Naive thymus-derived CD8-positive, alpha-beta T cell (primary cell): ENCODE measurements around the gene MYO5B. TPM values are rescaled to one million over a fixed set of nuclear protein-coding genes. Genes with fewer than 3 reads are reported as not detected.

ENCODE experiments used
- ATAC-seq, 2 donors: fragments of 150-1000 bp; cut with Tn5 transposase in 1 of 2; sonication (Bioruptor Pico), chemical (Tn5 transposase) in 1 of 2; 1 replicate in 1 of 2; 2 replicates in 1 of 2; pipeline ENCODE4 v1.10.0; 2021; ENCODE audit warnings: mild to moderate bottlenecking in 2 of 2, moderate library complexity in 2 of 2
- POLR2A ChIA-PET: fragments of 350-600 bp; sonication (Branson Sonifier 250); formaldehyde crosslinking; loops from one replicate; lab custom pipeline; 2021; ENCODE audit warnings: antibody characterized with exemption; lab: Charles Lee
- DNase-seq, 10 donors: peaks; one replicate each; pipeline versions ENCODE4 v3.0.0 to v3.0.0-alpha.2; 2020 to 2022
- H3K27ac Mint-ChIP-seq, 10 donors: one replicate each; pipeline ENCODE4 v1.8.0; 2020 to 2022; ENCODE audit warnings: mild to moderate bottlenecking in 10 of 10, mixed read lengths in 10 of 10, moderate library complexity in 4 of 10, inconsistent platforms in 1 of 10
- H3K27me3 Mint-ChIP-seq, 5 donors: one replicate each; pipeline ENCODE4 v1.8.0; 2021 to 2022; ENCODE audit warnings: mixed read lengths in 5 of 5
- H3K36me3 Mint-ChIP-seq, 3 donors: one replicate each; pipeline ENCODE4 v1.8.0; 2020 to 2022; ENCODE audit warnings: mixed read lengths in 3 of 3, mild to moderate bottlenecking in 2 of 3, inconsistent platforms in 1 of 3
- H3K4me1 Mint-ChIP-seq, 4 donors: one replicate each; pipeline ENCODE4 v1.8.0; 2021 to 2022; ENCODE audit warnings: mixed read lengths in 4 of 4
- H3K4me3 Mint-ChIP-seq, 10 donors: one replicate each; pipeline ENCODE4 v1.8.0; 2020 to 2022; ENCODE audit warnings: mild to moderate bottlenecking in 10 of 10, mixed read lengths in 10 of 10, moderate library complexity in 6 of 10, inconsistent platforms in 1 of 10
- H3K9me3 Mint-ChIP-seq, 9 donors: one replicate each; pipeline ENCODE4 v1.8.0; 2020 to 2022; ENCODE audit warnings: mixed read lengths in 9 of 9, mild to moderate bottlenecking in 3 of 9, inconsistent platforms in 1 of 9, moderate library complexity in 1 of 9
- polyA plus RNA-seq, 3 donors: library from polyadenylated mRNA; unstranded; fragments of 300-500 nt; fragmentation: Illumina TruSeq; gene quantifications; one replicate each; pipeline ENCODE4 v1.2.3, GENCODE V29; 2021
- total RNA-seq, 8 experiments: library from RNA in 2 of 8; stranded (reverse) in 2 of 8; gene quantifications; one replicate each; pipeline ENCODE4 v1.2.3 and lab custom pipeline; 2021 to 2026

MYO5B gene
- total and polyA plus RNA-seq, 5 experiments from 2014 or later: 0.03 TPM; not detected in 4

DNA sequence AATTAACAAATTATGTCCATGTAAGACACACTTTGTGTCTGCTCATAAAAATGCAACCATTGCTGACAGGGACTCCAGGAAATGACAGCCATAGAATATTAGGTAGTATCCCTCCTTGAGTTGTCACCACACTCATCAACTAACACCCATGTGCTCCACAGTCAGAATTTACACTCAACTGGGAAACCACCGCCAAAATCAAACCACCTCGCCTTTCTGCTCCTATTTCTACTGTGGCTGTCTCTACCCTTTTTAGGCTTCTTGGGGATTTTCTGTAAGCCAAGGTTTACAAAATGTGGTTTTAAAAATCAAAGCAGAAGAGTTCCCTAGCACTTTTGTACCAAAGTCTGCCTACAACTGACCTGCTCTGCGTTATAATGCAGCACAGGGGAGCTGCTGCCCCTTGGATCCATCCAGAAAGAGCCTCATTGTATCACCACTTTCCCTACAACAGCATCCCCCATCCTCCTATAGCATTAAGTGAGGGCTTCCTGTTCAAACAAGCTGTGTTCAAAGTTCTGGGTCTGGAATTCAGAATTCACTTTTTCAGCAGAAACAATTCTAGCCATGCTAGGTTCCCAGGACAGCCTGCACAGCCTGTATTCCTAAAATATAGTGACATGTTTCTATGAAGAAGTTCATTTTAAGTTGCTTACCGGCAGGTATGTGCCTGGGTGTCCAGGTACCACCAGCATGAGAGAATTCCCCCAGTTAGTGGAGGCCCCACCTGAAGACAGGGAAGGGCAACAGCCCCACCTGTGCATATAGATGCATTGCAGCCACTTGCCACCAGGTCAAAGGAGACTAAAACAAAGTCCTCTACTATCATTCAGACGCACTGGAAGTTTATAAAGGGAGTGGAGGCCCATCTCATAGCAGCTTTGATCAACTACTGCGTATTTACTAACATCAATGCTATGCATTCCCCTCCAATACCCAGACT, 104.3 kb downstream of the MYO5B start:
- no peak for DNase-seq
- Mint-ChIP-seq H3K9me3 (no peaks in the 10 kb centered on the region), H3K27me3 (peaks cover 5 to 22% (median 14%) of the 10 kb centered on the region in 5 donors), H3K27ac (no peak overlapping the region), H3K4me3 (no peak overlapping the region), H3K4me1 (no peaks in the 10 kb centered on the region), H3K36me3 (no peaks in the 10 kb centered on the region)
- no peak for ATAC-seq
- POLR2A ChIA-PET: no interaction called here

GRCh38 chr18:50089702-50090101, 105.2 kb downstream of the MYO5B start:
- DNase-seq (no peak), ATAC-seq (no peak)
- no peak overlapping the region for H3K4me3 Mint-ChIP-seq
- no peaks in the 10 kb centered on the region for H3K9me3 Mint-ChIP-seq
- H3K4me1 Mint-ChIP-seq: no peaks in the 10 kb centered on the region
- H3K36me3 Mint-ChIP-seq: no peaks in the 10 kb centered on the region
- H3K27me3 Mint-ChIP-seq: peaks cover 3 to 18% (median 14%) of the 10 kb centered on the region in 5 donors
- POLR2A ChIA-PET: no interaction called here
- no peak overlapping the region for H3K27ac Mint-ChIP-seq

DNA sequence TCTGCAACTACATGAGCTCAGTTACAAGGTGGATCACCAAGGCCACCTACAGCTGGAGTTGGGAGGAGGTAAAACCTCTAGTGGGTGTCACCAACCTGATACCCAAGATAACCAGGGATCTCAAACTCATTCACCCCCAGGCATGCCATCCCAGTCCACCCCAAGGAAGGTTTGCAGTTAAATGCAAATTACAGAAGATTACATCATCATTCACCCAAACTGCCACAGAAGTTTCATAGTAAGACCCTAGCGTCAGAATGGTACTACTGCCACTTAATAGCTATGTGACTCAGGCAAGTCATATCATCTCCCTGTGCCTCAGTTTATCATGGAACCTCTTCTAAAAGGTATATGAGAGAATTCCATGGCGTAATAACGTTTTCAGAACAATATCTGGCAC, 111.2 kb downstream of the MYO5B start:
- H3K4me3 Mint-ChIP-seq: no peak overlapping the region
- no peak overlapping the region for H3K27ac Mint-ChIP-seq
- POLR2A ChIA-PET: no interaction called here
- no peak for ATAC-seq
- no peaks in the 10 kb centered on the region for H3K36me3 Mint-ChIP-seq
- H3K27me3 Mint-ChIP-seq: peaks cover 2 to 49% (median 21%) of the 10 kb centered on the region in 5 donors
- no peaks in the 10 kb centered on the region for H3K9me3 Mint-ChIP-seq
- no peak for DNase-seq
- H3K4me1 Mint-ChIP-seq: no peaks in the 10 kb centered on the region

DNA sequence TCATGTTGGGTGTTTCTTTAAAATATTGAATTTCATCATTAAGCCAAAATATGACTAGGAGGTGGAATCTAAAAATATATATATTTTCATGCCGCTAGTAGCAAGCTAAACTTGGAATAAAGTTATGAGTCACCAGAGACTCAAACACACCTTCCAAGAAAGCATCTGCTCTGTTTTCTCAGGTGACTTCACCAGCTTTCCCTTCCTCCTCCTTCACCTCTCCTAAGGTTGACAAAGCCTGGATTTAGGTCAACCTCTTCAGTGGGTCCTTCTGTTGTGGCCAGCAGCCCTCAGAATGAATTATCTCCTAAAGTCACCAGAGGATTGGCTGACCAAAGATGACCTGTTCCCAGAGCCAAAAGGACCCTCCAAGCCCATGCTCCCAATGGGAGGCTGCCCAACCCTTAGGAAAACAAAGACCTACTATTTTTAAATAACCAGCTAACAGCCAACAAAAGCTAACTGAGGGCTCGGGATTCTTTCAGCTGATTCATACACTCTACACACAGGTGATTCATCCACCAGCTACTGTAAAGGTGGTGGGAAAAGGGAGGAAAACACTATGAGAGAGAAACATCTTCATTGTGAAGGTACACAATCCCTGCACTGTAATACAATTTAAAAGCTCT, 113.9 kb downstream of the MYO5B start:
- POLR2A ChIA-PET: no interaction called here
- Mint-ChIP-seq H3K4me3 (no peak overlapping the region), H3K27ac (no peak overlapping the region), H3K36me3 (no peaks in the 10 kb centered on the region), H3K4me1 (peaks cover 2 to 4% (median 2%) of the 10 kb centered on the region in 4 donors), H3K27me3 (peaks cover 4 to 55% (median 11%) of the 10 kb centered on the region in 5 donors), H3K9me3 (no peaks in the 10 kb centered on the region)
- ATAC-seq: no peak
- DNase-seq: no peak

DNA sequence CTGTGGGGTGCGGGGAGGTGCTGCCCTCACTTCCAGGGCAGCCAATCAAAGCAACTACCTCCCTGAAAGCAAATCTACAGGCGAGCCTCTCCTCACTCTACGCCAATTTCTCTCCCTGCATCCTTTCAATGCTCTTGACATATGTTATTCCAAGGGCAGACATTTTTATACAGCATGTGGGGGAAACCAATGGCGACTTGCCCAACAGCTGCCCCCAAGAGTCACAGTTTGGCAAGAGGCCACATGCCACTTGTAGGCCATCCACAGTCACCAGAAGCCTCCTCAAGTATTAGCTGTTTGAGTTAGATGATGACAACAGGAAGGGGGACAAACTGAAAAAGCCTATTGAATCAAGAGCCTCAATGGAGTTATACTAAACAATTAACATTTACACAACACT, 114.6 kb downstream of the MYO5B start:
- Mint-ChIP-seq H3K4me3 (no peak overlapping the region), H3K27me3 (peaks cover 4 to 56% (median 11%) of the 10 kb centered on the region in 5 donors), H3K27ac (no peak overlapping the region), H3K4me1 (peaks cover 4 to 8% (median 4%) of the 10 kb centered on the region in 4 donors), H3K9me3 (no peaks in the 10 kb centered on the region), H3K36me3 (no peaks in the 10 kb centered on the region)
- DNase-seq (no peak), ATAC-seq (no peak)
- POLR2A ChIA-PET: no interaction called here

DNA sequence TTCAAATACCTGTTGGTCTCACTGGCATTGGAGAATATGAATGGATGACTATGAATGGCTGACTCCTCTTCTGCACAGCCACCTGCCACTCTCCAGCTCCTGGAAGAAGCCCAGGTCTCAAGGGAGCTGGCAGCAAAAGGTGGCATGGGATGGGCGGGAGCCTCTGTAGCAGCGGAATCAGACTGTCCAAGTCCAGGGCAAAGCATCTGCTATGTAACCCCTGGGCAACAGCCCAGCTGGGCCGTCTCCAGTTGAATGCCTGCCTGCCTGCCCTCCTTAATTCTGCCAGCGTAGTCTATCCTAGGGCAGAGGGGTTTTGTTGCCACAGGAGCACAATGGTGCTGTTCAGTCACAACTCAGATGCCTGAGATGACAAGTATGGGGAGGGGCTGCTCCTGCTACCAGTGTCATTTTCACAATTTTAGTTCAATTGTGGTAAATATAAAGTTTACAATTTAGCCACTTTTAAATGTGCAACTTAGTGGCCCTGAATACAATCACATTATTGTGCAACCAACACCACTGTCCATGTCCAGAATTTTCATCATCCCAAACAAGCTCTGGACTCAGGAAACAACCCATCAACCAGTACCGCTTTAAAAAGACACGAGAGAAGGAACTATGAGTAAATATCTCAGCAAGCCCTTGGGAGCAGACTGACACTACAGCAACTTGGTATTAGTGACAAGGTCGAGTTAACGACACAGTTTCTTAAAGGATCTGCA, 115.2 kb downstream of the MYO5B start:
- Mint-ChIP-seq H3K36me3 (no peaks in the 10 kb centered on the region), H3K9me3 (no peaks in the 10 kb centered on the region), H3K4me1 (peaks cover 4 to 8% (median 4%) of the 10 kb centered on the region in 4 donors), H3K27me3 (peaks cover 4 to 62% (median 14%) of the 10 kb centered on the region in 5 donors), H3K4me3 (no peak overlapping the region), H3K27ac (peak overlapping the region in 1 of 10 donors; percentile 39)
- no peak for ATAC-seq
- DNase-seq: no peak
- POLR2A ChIA-PET: no interaction called here

- Mint-ChIP-seq H3K27ac (no peak overlapping the region), H3K4me1 (peaks cover 4 to 8% (median 4%) of the 10 kb centered on the region in 4 donors), H3K27me3 (peaks cover 9 to 49% (median 20%) of the 10 kb centered on the region in 5 donors), H3K4me3 (peak overlapping the region in 1 of 10 donors; percentile 23), H3K9me3 (no peaks in the 10 kb centered on the region), H3K36me3 (no peaks in the 10 kb centered on the region)
- no peak for ATAC-seq
- POLR2A ChIA-PET: no interaction called here
- DNase-seq: no peak
Observed at GRCh38 chr18:50076277-50076676, 118.7 kb downstream of the MYO5B start.

DNA sequence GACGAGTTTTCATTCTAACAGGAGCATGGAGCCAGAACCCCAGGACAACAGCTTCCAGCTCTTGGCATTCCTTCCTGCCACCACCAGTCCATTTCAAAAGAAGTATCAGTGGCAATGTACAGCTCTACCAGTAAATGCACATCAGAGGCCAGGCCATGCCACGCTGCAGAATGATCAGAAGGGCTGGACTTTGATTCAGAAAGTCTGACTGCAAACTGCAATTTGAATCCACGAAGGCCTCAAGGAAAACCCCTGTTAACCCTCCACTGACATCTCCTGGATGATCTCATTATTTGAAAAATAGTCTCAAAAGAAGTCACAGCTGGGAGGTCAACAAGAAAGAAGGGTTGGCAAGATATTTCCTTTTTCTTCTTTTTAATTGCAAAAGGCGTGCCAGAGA, 119.2 kb downstream of the MYO5B start:
- Mint-ChIP-seq H3K27ac (no peak overlapping the region), H3K36me3 (no peaks in the 10 kb centered on the region), H3K4me3 (peak overlapping the region in 1 of 10 donors; percentile 23), H3K4me1 (peaks cover 4 to 8% (median 4%) of the 10 kb centered on the region in 4 donors), H3K9me3 (no peaks in the 10 kb centered on the region), H3K27me3 (peaks cover 9 to 44% (median 23%) of the 10 kb centered on the region in 5 donors)
- DNase-seq (no peak), ATAC-seq (no peak)
- POLR2A ChIA-PET: no interaction called here

- no peak overlapping the region for H3K4me3 Mint-ChIP-seq
- H3K9me3 Mint-ChIP-seq: no peaks in the 10 kb centered on the region
- ATAC-seq: no peak
Observed at GRCh38 chr18:50074404-50074803, 120.5 kb downstream of the MYO5B start.

DNA sequence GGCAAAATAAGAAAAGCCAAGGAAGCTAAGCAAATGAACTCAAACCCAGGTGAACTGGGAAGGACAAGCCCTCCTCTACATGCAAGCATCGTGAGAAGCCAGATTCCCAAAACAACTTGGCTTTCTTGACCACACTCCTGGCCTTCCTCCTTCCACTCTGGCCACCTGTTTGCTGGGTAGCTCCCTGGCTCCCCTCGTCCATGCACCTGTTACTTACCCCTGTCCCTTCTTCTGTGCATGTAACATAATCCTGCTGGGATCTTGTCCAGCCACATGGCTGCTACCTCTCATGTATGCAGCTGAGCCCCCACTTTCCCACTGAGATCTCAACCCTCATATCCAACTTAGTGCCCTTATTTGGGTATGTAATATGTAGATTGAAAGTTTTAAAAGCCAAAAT, 121.6 kb downstream of the MYO5B start:
- Mint-ChIP-seq H3K9me3 (no peaks in the 10 kb centered on the region), H3K4me3 (no peak overlapping the region), H3K4me1 (peaks cover 4 to 8% (median 4%) of the 10 kb centered on the region in 4 donors), H3K36me3 (no peaks in the 10 kb centered on the region), H3K27ac (no peak overlapping the region), H3K27me3 (peaks cover 9 to 25% (median 13%) of the 10 kb centered on the region in 5 donors)
- DNase-seq: no peak
- no peak for ATAC-seq
- POLR2A ChIA-PET: no interaction called here

More at GRCh38 chr18:50074404-50074803, 120.5 kb downstream of the MYO5B start:
- Mint-ChIP-seq H3K36me3 (no peaks in the 10 kb centered on the region), H3K27ac (no peak overlapping the region), H3K27me3 (peaks cover 9 to 35% (median 15%) of the 10 kb centered on the region in 5 donors), H3K4me1 (peaks cover 4 to 8% (median 4%) of the 10 kb centered on the region in 4 donors)
- POLR2A ChIA-PET: no interaction called here
- no peak for DNase-seq

DNA sequence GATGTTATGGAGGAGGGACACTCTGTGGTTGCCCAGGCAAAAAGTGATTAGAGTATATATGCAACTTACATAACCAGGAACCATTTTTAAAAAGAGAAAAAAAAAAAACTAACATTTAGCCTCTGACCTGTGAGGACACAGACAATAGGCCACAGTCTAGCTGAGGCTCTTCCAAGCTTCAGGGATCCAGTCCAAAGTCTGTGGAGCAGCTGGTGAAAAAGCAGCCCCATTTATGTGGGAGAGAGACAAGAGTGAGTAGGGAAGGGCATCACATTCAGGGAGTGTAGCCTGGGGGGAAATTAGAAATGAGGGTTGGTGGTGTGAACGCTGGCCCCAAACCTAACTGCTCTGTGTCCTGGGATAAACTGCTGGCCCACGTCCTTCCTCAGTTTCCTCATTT, 122.8 kb downstream of the MYO5B start:
- Mint-ChIP-seq H3K27me3 (peaks cover 6 to 31% (median 14%) of the 10 kb centered on the region in 5 donors), H3K4me3 (no peak overlapping the region), H3K27ac (no peak overlapping the region), H3K9me3 (no peaks in the 10 kb centered on the region), H3K36me3 (no peaks in the 10 kb centered on the region), H3K4me1 (peaks cover 4 to 8% (median 4%) of the 10 kb centered on the region in 4 donors)
- DNase-seq (no peak), ATAC-seq (no peak)
- POLR2A ChIA-PET: no interaction called here

DNA sequence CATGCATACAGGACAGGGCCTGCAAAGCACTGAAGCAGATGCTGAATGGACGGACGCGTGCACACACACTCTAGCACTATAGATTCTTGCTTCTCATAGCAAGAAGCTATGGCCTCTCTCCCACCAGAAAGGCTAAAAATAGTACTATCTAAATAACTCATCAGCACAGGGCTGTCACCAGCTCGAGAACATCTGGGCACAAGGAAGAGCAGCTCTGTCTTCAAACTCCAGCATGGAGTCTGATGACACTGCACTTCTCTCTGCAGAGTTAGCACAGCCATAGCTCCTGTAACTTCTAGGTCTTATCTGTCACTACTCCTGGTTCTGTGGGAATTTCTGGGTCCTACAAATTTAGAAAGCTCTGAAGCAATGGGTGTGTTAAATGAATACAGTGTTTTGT, 123.5 kb downstream of the MYO5B start:
- DNase-seq: no peak
- peaks cover 9 to 38% (median 19%) of the 10 kb centered on the region in 5 donors for H3K27me3 Mint-ChIP-seq
- POLR2A ChIA-PET: no interaction called here
- no peaks in the 10 kb centered on the region for H3K9me3 Mint-ChIP-seq
- ATAC-seq: no peak
- no peak overlapping the region for H3K4me3 Mint-ChIP-seq
- peaks cover 4 to 8% (median 4%) of the 10 kb centered on the region in 4 donors for H3K4me1 Mint-ChIP-seq
- H3K36me3 Mint-ChIP-seq: no peaks in the 10 kb centered on the region
- no peak overlapping the region for H3K27ac Mint-ChIP-seq
